ENCODE measurements around the gene PRKCE. TPM values are rescaled to one million over a fixed set of nuclear protein-coding genes. Genes with fewer than 3 reads are reported as not detected.

The PRKCE gene
- total and polyA plus RNA-seq, 2 donors (not counting 3 experiments of a cell fraction or from before 2014, with no cell fraction given): 27.9 to 33.9 TPM

DNA sequence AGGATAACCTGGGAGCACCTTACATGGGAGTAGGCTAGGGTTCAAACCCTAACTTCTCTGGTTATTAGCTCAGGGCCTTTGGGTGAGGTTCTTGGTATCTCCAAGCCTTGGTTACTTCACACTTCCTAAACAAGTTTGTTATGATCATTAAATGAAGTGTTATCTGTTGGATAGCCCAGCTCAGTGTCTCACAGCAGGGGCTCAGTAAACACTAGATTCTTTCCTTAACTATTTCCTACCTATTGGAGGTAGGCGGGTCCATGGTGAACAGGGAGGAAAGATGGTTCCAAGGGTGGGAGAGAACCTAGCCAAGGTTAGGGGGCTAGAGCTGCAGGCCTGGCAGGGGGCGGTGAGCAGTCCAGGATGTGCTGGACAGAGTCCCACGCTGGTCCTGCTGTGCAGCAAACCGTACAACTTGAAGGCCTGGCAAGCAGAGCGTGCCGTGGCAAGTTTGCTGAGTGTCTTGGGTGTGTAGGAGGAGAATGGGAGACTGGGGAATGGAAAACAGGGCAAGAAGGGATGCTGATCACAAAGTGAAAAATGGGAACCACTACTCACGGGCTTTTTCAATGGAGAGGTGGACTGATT is 259.1 kb downstream of the PRKCE start:
- H2AFZ ChIP-seq (ENCODE audit: low read depth, low read length): no peak overlapping the region
- no peaks in the 10 kb centered on the region for H3K36me3 ChIP-seq (ENCODE audit: control insufficient read depth in 2 of 2, extremely low read depth in 1 of 2, insufficient read depth in 2 of 2, low read length in 2 of 2)
- DNase-seq (ENCODE audit: low read depth, low spot score) (no peak), FAIRE-seq (no peak)
- no peaks in the 10 kb centered on the region for H4K20me1 ChIP-seq (replicated peaks; ENCODE audit: control insufficient read depth, extremely low read depth, insufficient read depth, low read length)
- CTCF ChIA-PET: no interaction called here
- intact Hi-C loops (cut with micrococcal nuclease) (no loop called here), dilution Hi-C loops (cut with MboI; ENCODE audit: extremely low pct_ligation_motif_present, low sequenced_read_pairs) (no loop called here)
- POLR2A ChIA-PET: no interaction called here
- TF ChIP-seq GATA2 (IDR thresholded peaks at IDR 0.05; ENCODE audit: insufficient read depth, insufficient read length, low read depth, low read length): no peak
- TF ChIP-seq MYC (IDR thresholded peaks at IDR 0.05; ENCODE audit: low read depth, low read length): no peak
- TF ChIP-seq EZH2 (IDR thresholded peaks at IDR 0.05; ENCODE audit: borderline replicate concordance, low read depth, low read length, severe bottlenecking): no peak
- TF ChIP-seq, protein P1, sequence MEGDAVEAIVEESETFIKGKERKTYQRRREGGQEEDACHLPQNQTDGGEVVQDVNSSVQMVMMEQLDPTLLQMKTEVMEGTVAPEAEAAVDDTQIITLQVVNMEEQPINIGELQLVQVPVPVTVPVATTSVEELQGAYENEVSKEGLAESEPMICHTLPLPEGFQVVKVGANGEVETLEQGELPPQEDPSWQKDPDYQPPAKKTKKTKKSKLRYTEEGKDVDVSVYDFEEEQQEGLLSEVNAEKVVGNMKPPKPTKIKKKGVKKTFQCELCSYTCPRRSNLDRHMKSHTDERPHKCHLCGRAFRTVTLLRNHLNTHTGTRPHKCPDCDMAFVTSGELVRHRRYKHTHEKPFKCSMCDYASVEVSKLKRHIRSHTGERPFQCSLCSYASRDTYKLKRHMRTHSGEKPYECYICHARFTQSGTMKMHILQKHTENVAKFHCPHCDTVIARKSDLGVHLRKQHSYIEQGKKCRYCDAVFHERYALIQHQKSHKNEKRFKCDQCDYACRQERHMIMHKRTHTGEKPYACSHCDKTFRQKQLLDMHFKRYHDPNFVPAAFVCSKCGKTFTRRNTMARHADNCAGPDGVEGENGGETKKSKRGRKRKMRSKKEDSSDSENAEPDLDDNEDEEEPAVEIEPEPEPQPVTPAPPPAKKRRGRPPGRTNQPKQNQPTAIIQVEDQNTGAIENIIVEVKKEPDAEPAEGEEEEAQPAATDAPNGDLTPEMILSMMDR (IDR thresholded peaks at IDR 0.05; ENCODE audit: extremely low read depth in 1 of 2, insufficient read depth in 1 of 2, low read depth in 1 of 2, low read length in 2 of 2): no peak
- TF ChIP-seq JUN (IDR thresholded peaks at IDR 0.05; ENCODE audit: borderline replicate concordance, insufficient read depth, insufficient read length, low read depth): no peak
- TF ChIP-seq MAX (IDR thresholded peaks at IDR 0.05; ENCODE audit: insufficient read depth, insufficient read length): no peak
- no peak for TF ChIP-seq FOS (IDR thresholded peaks at IDR 0.05; ENCODE audit: borderline replicate concordance, insufficient read depth, low read length)
- no peak for TF ChIP-seq POLR2AphosphoS5 (IDR thresholded peaks at IDR 0.05; ENCODE audit: insufficient read depth, low read depth, low read length)
- TF ChIP-seq POLR2A (IDR thresholded peaks at IDR 0.05; ENCODE audit: low read depth, low read length): no peak
- H3K27me3 ChIP-seq (ENCODE audit: control insufficient read depth in 2 of 2, insufficient read depth in 2 of 2, low read length in 2 of 2): no peaks in the 10 kb centered on the region
- no peaks in the 10 kb centered on the region for H3K9me3 ChIP-seq (replicated peaks; ENCODE audit: control insufficient read depth, insufficient read depth, low read length)
- no peak overlapping the region for H3K9ac ChIP-seq (replicated peaks; ENCODE audit: extremely low read depth, insufficient read depth, low read length)
- H3K4me2 ChIP-seq (ENCODE audit: insufficient read depth, low read length): no peak overlapping the region
- no peak overlapping the region for H3K4me3 ChIP-seq (replicated peaks in 1 of 3; ENCODE audit: insufficient read depth in 1 of 3, low read depth in 1 of 3, low read length in 3 of 3)
- no peaks in the 10 kb centered on the region for H3K4me1 ChIP-seq (ENCODE audit: control insufficient read depth, extremely low read depth, insufficient read depth, low read length)
- H3K79me2 ChIP-seq (ENCODE audit: control insufficient read depth, insufficient read depth, low read length): no peaks in the 10 kb centered on the region
- BruUV-seq (replicated peaks): no TSS peak
- no peak overlapping the region for H3K27ac ChIP-seq (ENCODE audit: insufficient read depth, low read depth, low read length)
- H3K9me1 ChIP-seq (replicated peaks; ENCODE audit: control insufficient read depth, extremely low read depth, insufficient read depth, low read length): no peaks in the 10 kb centered on the region
